Naive thymus-derived CD4-positive, alpha-beta T cell (primary cell): ENCODE results near the gene LIPK. TPM values are rescaled to one million over a fixed set of nuclear protein-coding genes. Genes with fewer than 3 reads are reported as not detected.
"Not testable (repeated sequence)": the region's sequence is repeated elsewhere in the genome, so short reads cannot be mapped to it uniquely, and the experiment has no call there.

Source experiments
- ATAC-seq: fragments of 150-1000 bp; cut with Tn5 transposase; 2 replicates; pipeline ENCODE4 v1.10.0; 2021; ENCODE audit warnings: mild to moderate bottlenecking, moderate library complexity
- CTCF ChIA-PET: fragments of 350-600 bp; sonication (Branson Sonifier 250); formaldehyde crosslinking; loops from one replicate; lab custom pipeline; 2021; ENCODE audit warnings: antibody characterized with exemption; lab: Charles Lee
- POLR2A ChIA-PET: fragments of 350-600 bp; sonication (Branson Sonifier 250); formaldehyde crosslinking; loops from one replicate; lab custom pipeline; 2021; ENCODE audit warnings: antibody characterized with exemption, inconsistent platforms; lab: Charles Lee
- DNase-seq, 9 donors: peaks; one replicate each; pipeline versions ENCODE4 v3.0.0 to v3.0.0-alpha.2; 2020 to 2022; ENCODE audit warnings: mixed read lengths in 1 of 9
- H3K27ac ChIP-seq: one replicate; pipeline ENCODE4 v1.7.0; 2013; ENCODE audit warnings: mild to moderate bottlenecking, low read depth, low read length, moderate library complexity
- H3K27me3 ChIP-seq, 2 donors: one replicate each; pipeline ENCODE4 v1.7.0; 2013; ENCODE audit warnings: low read length in 2 of 2, mild to moderate bottlenecking in 2 of 2, moderate library complexity in 2 of 2; ENCODE audit not compliant: control insufficient read depth in 2 of 2, insufficient read depth in 2 of 2
- H3K36me3 ChIP-seq, 3 experiments: 1 replicate in 2 of 3; 2 replicates in 1 of 3; pipeline ENCODE4 v1.7.0; 2013; ENCODE audit warnings: low read length in 3 of 3, mild to moderate bottlenecking in 3 of 3, moderate library complexity in 1 of 3; ENCODE audit not compliant: insufficient read depth in 3 of 3, control insufficient read depth in 2 of 3
- H3K4me1 ChIP-seq, 2 donors: one replicate each; pipeline ENCODE4 v1.7.0; 2013; ENCODE audit warnings: low read length in 2 of 2, mild to moderate bottlenecking in 2 of 2, moderate library complexity in 1 of 2; ENCODE audit not compliant: control insufficient read depth in 2 of 2, insufficient read depth in 2 of 2
- H3K4me3 ChIP-seq: 2 replicates; pipeline ENCODE4 v1.7.0; 2013; ENCODE audit warnings: mild to moderate bottlenecking, low read length
- H3K9me3 ChIP-seq, 3 experiments: 1 replicate in 2 of 3; 2 replicates in 1 of 3; pipeline ENCODE4 v1.7.0; 2013; ENCODE audit warnings: low read length in 3 of 3; ENCODE audit not compliant: control insufficient read depth in 2 of 3
- H3K27ac Mint-ChIP-seq, 9 donors: one replicate each; pipeline ENCODE4 v1.8.0; 2020 to 2022; ENCODE audit warnings: mixed read lengths in 9 of 9, mild to moderate bottlenecking in 8 of 9, moderate library complexity in 5 of 9, inconsistent platforms in 2 of 9
- H3K27me3 Mint-ChIP-seq, 5 donors: one replicate each; pipeline ENCODE4 v1.8.0; 2021 to 2022; ENCODE audit warnings: mixed read lengths in 5 of 5, mild to moderate bottlenecking in 1 of 5
- H3K36me3 Mint-ChIP-seq, 5 donors: one replicate each; pipeline ENCODE4 v1.8.0; 2020 to 2022; ENCODE audit warnings: mixed read lengths in 5 of 5, mild to moderate bottlenecking in 3 of 5, inconsistent platforms in 1 of 5
- H3K4me1 Mint-ChIP-seq, 7 donors: one replicate each; pipeline ENCODE4 v1.8.0; 2020 to 2022; ENCODE audit warnings: mixed read lengths in 7 of 7, mild to moderate bottlenecking in 3 of 7, inconsistent platforms in 1 of 7
- H3K4me3 Mint-ChIP-seq, 10 donors: one replicate each; pipeline ENCODE4 v1.8.0; 2020 to 2022; ENCODE audit warnings: mild to moderate bottlenecking in 10 of 10, mixed read lengths in 10 of 10, moderate library complexity in 6 of 10, inconsistent platforms in 2 of 10
- H3K9me3 Mint-ChIP-seq, 11 donors: one replicate each; pipeline ENCODE4 v1.8.0; 2020 to 2022; ENCODE audit warnings: mixed read lengths in 11 of 11, mild to moderate bottlenecking in 4 of 11, inconsistent platforms in 1 of 11, moderate library complexity in 1 of 11
- intact Hi-C, 2 donors: fragments of 100-400 bp; cut with micrococcal nuclease; formaldehyde crosslinking; loops; one replicate each; pipeline ENCODE4 v1.15.1; 2023
- polyA plus RNA-seq, 2 donors: library from polyadenylated mRNA; unstranded; fragments of 300-500 nt; fragmentation: Illumina TruSeq; gene quantifications; one replicate each; pipeline ENCODE4 v1.2.3, GENCODE V29; 2021
- total RNA-seq, 6 experiments: library from RNA in 5 of 6; stranded (reverse) in 5 of 6; gene quantifications; 1 replicate in 5 of 6; 2 replicates in 1 of 6; pipeline ENCODE4 v1.2.3 and lab custom pipeline; 2021 to 2026

Gene LIPK
- total and polyA plus RNA-seq, 7 experiments from 2014 or later, result not detected

GRCh38 chr10:88709361-88709760 lies 3.3 kb downstream of the LIPK start:
- H3K27ac ChIP-seq, intact Hi-C loops, H3K27me3 ChIP-seq, CTCF ChIA-PET, H3K36me3 ChIP-seq, DNase-seq, H3K36me3 Mint-ChIP-seq, H3K4me3 ChIP-seq, ATAC-seq, H3K4me3 Mint-ChIP-seq, H3K4me1 ChIP-seq, H3K27ac Mint-ChIP-seq, H3K9me3 ChIP-seq, H3K4me1 Mint-ChIP-seq, H3K9me3 Mint-ChIP-seq, POLR2A ChIA-PET: not testable (repeated sequence)
- H3K27me3 Mint-ChIP-seq, result peaks cover 0 to 37% (median 0%) of the 10 kb centered on the region in 5 donors

- Mint-ChIP-seq H3K27ac (no peak overlapping the region), H3K4me3 (no peak overlapping the region), H3K9me3 (no peaks in the 10 kb centered on the region), H3K27me3 (peaks cover 0 to 37% (median 9%) of the 10 kb centered on the region in 5 donors), H3K36me3 (no peaks in the 10 kb centered on the region), H3K4me1 (no peaks in the 10 kb centered on the region)
- Histone ChIP-seq H3K27ac (no peak overlapping the region), H3K4me3 (no peak overlapping the region), H3K4me1 (no peaks in the 10 kb centered on the region), H3K36me3 (no peaks in the 10 kb centered on the region), H3K9me3 (no peaks in the 10 kb centered on the region), H3K27me3 (no peaks in the 10 kb centered on the region)
- DNase-seq (no peak), ATAC-seq (no peak)
- ChIA-PET CTCF (no interaction called here), POLR2A (no interaction called here)
- intact Hi-C loops, result no loop called here
Measured at GRCh38 chr10:88715517-88715916, 9.5 kb downstream of the LIPK start.

GRCh38 chr10:88721392-88721791 lies 15.3 kb downstream of the LIPK start:
- Histone ChIP-seq H3K4me3 (no peak overlapping the region), H3K4me1 (no peaks in the 10 kb centered on the region), H3K27ac (no peak overlapping the region), H3K36me3 (no peaks in the 10 kb centered on the region), H3K9me3 (no peaks in the 10 kb centered on the region), H3K27me3 (no peaks in the 10 kb centered on the region)
- Mint-ChIP-seq H3K4me3 (no peak overlapping the region), H3K36me3 (no peaks in the 10 kb centered on the region), H3K27ac (no peak overlapping the region), H3K4me1 (peaks cover 0 to 8% (median 0%) of the 10 kb centered on the region in 7 donors), H3K9me3 (no peaks in the 10 kb centered on the region), H3K27me3 (peaks cover 0 to 27% (median 7%) of the 10 kb centered on the region in 5 donors)
- CTCF ChIA-PET, result no interaction called here
- ATAC-seq, result no peak
- no peak for DNase-seq
- intact Hi-C loops, result no loop called here
- POLR2A ChIA-PET, result no interaction called here

- no peak overlapping the region for H3K4me3 Mint-ChIP-seq
Measured at GRCh38 chr10:88725798-88726197, 19.7 kb downstream of the LIPK start.

GRCh38 chr10:88728107-88728763 lies 22.2 kb downstream of the LIPK start:
- peaks cover 0 to 8% (median 0%) of the 10 kb centered on the region in 5 donors for H3K27me3 Mint-ChIP-seq
- ChIA-PET CTCF (interaction anchor here (1.2 to 1.3 kb wide), 2 partner anchors 40 to 108 kb away, joined by 3 read pairs; no protein-coding TSS in a partner anchor), POLR2A (no interaction called here)
- no peaks in the 10 kb centered on the region for H3K36me3 ChIP-seq
- H3K9me3 ChIP-seq, result no peaks in the 10 kb centered on the region
- no peaks in the 10 kb centered on the region for H3K9me3 Mint-ChIP-seq
- DNase-seq, result peak in 2 of 9 donors; percentile 10 to 51
- H3K4me3 Mint-ChIP-seq, result no peak overlapping the region
- intact Hi-C loops, result no loop called here
- peaks cover 0 to 3% of the 10 kb centered on the region in 2 donors for H3K27me3 ChIP-seq
- peak; percentile 48 for ATAC-seq
- no peaks in the 10 kb centered on the region for H3K4me1 ChIP-seq
- peaks cover 0 to 8% (median 0%) of the 10 kb centered on the region in 7 donors for H3K4me1 Mint-ChIP-seq
- no peaks in the 10 kb centered on the region for H3K36me3 Mint-ChIP-seq
- no peak overlapping the region for H3K27ac ChIP-seq
- no peak overlapping the region for H3K27ac Mint-ChIP-seq
- H3K4me3 ChIP-seq, result no peak overlapping the region

More at GRCh38 chr10:88725798-88726197, 19.7 kb downstream of the LIPK start:
- POLR2A ChIA-PET, result no interaction called here
- peaks cover 0 to 8% (median 0%) of the 10 kb centered on the region in 7 donors for H3K4me1 Mint-ChIP-seq
- H3K4me3 ChIP-seq, result no peak overlapping the region
- CTCF ChIA-PET, result interaction anchor here (0.6 to 0.7 kb wide), 2 partner anchors 33 to 935 kb away, joined by 3 read pairs; no protein-coding TSS in a partner anchor
- H3K27me3 ChIP-seq, result no peaks in the 10 kb centered on the region
- H3K9me3 Mint-ChIP-seq, result no peaks in the 10 kb centered on the region
- ATAC-seq (no peak), DNase-seq (no peak)
- H3K4me1 ChIP-seq, result no peaks in the 10 kb centered on the region
- intact Hi-C loops, result no loop called here
- no peaks in the 10 kb centered on the region for H3K36me3 ChIP-seq
- H3K27me3 Mint-ChIP-seq, result peaks cover 0 to 13% (median 0%) of the 10 kb centered on the region in 5 donors
- no peaks in the 10 kb centered on the region for H3K36me3 Mint-ChIP-seq
- no peak overlapping the region for H3K27ac ChIP-seq
- no peaks in the 10 kb centered on the region for H3K9me3 ChIP-seq
- no peak overlapping the region for H3K27ac Mint-ChIP-seq

- intact Hi-C loops, result no loop called here
Measured at GRCh38 chr10:88730864-88731263, 24.8 kb downstream of the LIPK start.

GRCh38 chr10:88731296-88731695 lies 25.2 kb downstream of the LIPK start:
- Histone ChIP-seq H3K36me3 (no peaks in the 10 kb centered on the region), H3K27ac (no peak overlapping the region), H3K4me1 (no peaks in the 10 kb centered on the region), H3K4me3 (no peak overlapping the region), H3K9me3 (no peaks in the 10 kb centered on the region), H3K27me3 (peaks cover 0 to 3% of the 10 kb centered on the region in 2 donors)
- intact Hi-C loops, result no loop called here
- peaks cover 0 to under 1% (median 0%) of the 10 kb centered on the region in 7 donors for H3K4me1 Mint-ChIP-seq
- no peak overlapping the region for H3K4me3 Mint-ChIP-seq
- CTCF ChIA-PET, result no interaction called here
- no peaks in the 10 kb centered on the region for H3K36me3 Mint-ChIP-seq
- H3K27ac Mint-ChIP-seq, result no peak overlapping the region
- peaks cover 0 to 19% (median 0%) of the 10 kb centered on the region in 5 donors for H3K27me3 Mint-ChIP-seq
- ATAC-seq, result peak; percentile 74
- no peak for DNase-seq
- POLR2A ChIA-PET, result no interaction called here
- H3K9me3 Mint-ChIP-seq, result no peaks in the 10 kb centered on the region

More at GRCh38 chr10:88730864-88731263, 24.8 kb downstream of the LIPK start:
- peaks cover 0 to 5% (median 0%) of the 10 kb centered on the region in 7 donors for H3K4me1 Mint-ChIP-seq
- no peaks in the 10 kb centered on the region for H3K36me3 Mint-ChIP-seq
- ATAC-seq (no peak), DNase-seq (no peak)
- no peaks in the 10 kb centered on the region for H3K36me3 ChIP-seq
- no peaks in the 10 kb centered on the region for H3K9me3 Mint-ChIP-seq
- no peak overlapping the region for H3K4me3 Mint-ChIP-seq
- no peak overlapping the region for H3K4me3 ChIP-seq
- no peaks in the 10 kb centered on the region for H3K4me1 ChIP-seq
- H3K27me3 ChIP-seq, result peaks cover 0 to 3% of the 10 kb centered on the region in 2 donors
- H3K9me3 ChIP-seq, result no peaks in the 10 kb centered on the region
- H3K27ac Mint-ChIP-seq, result no peak overlapping the region
- H3K27ac ChIP-seq, result no peak overlapping the region
- peaks cover 0 to 16% (median 0%) of the 10 kb centered on the region in 5 donors for H3K27me3 Mint-ChIP-seq
- POLR2A ChIA-PET, result no interaction called here
- CTCF ChIA-PET, result no interaction called here
